Activated T-helper 9 cell treated with anti-CD3 and anti-CD28 coated beads, Interleukin-2, amount 50 U/mL, for 16 hours (primary cell): ENCODE results near the gene AKAP5.

Experiments used
- DNase-seq: peaks from one replicate; pipeline ENCODE4 v3.0.0-alpha.2; 2020; ENCODE audit warnings: low read depth

AKAP5 gene

DNA sequence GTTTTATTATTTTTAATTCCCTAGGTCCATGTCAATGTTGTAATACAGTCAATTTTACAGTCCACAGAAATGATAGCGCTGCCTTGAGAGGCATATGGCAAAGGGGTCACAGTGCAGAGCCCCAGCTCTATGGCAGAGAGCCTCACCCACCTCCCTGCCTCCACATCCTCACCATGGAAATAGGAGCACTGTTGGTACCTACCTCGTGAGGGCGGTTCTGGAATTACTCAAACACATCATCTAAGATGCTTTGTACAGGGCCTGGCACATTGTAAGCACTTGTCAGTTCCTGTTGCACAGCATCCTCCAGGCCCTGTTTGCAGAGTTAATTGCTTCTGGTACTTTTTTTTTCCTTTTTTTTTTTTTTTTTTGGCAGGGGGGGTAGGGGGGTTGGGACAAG lies 4.1 kb upstream of the AKAP5 start:
- no peak for DNase-seq

DNA sequence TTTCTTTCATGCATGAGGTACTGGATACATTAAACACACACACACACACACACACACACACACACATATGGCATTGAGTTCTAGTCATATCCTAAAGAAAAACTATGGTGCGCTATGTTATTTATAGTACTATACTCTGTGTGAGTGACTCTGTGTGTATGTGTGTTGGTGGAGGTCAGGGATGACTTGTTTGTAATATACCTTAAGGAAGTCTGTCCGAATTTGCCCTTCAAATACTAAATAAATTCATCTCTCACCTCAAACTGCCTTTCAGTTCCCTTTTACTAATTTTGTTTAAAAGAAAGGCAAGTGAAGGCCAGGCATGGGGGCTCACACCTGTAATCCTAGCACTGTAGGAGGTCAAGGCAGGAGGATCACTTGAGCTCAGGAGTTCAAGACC lies 2.1 kb upstream of the AKAP5 start:
- no peak for DNase-seq

DNA sequence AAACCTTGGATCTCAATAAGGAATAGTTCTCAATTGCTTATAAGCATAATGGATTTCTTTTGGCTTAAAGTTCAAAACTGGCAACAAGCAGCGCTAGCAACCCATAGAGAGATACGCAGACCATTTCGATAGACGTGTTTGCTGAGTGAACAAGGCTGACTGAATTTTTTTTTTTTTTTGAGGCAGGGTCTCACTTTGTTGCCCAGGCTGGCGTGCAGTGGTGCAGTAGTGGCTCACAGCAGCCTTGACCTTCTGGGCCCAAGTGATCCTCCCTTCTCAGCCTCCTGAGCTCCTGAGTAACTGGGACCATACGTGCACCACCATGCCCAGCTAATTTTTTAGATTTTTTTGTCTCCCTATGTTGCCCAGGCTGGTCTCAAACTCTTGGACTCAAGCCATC lies 1.4 kb upstream of the AKAP5 start:
- DNase-seq, result no peak

DNA sequence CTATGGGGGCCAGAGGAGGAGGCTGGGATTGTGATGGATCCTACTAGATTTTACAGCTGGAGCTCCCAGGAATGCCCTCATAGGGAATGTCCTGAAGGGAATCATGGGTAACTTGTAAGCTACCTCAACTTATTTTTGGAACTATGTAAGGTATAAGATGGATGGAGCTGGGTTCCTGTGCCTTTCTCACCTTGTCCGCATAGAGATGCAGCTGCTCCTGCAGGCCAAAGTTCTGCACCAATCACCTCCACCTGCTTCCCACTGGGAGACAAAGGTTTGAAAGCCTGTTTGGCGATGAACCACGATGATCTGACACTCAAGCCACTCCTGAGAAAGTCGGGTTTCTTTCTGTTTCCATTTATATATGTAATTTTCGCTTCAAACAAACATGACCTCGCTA lies 648 bp upstream of the AKAP5 start:
- no peak for DNase-seq

DNA sequence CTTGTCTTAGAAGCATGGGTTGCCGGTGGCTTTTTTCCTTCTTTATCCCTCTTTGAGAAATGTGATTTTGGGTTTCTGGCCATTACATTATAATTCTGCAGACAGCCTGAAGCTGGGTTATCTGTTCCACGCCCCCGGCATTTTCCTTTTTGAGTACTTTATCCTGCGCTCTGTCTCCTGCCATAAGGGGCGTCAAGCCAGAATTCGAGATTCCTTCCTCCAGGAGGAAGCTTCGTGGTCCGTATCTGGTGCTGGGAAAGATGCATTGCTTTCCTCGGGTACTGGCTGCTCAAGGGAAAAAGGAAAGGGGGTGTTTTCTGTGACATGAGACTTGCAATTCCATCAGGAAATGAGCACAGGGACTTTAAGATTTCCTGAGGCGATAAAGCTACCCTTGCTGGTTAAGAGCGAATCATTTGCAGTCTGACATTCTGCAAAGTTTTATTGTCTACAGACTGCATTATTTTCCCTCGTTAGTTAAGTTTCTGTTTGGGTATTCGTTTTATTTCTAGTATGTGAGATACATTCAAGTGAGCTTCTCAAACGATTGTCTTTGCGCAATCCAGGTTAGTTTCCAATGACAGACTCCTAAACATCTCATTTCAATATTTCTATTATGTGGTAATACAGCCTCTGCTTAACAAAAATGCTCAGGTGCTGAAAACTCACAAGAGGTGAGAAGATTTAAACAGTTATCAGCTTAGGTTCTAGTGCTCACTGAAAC lies 694 bp downstream of the AKAP5 start:
- DNase-seq, result no peak

DNA sequence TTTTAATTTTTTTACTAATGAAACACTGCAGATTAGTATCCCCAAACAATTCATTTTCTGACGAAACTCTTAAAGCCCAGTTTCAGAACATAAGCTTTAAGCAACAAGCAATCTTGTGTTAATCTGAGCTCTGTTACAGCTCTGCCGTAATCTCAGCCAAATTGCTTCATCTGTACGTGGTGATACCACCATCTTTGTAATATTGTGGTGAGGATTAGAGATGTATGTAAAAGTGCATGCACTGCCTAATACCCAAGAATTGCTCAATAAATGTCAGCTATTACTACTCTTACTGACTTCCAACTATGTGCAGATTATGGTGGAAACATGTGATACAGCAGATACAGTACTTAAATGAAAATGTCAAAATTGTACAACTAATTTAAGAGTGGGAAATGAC lies 1.8 kb downstream of the AKAP5 start:
- no peak for DNase-seq

DNA sequence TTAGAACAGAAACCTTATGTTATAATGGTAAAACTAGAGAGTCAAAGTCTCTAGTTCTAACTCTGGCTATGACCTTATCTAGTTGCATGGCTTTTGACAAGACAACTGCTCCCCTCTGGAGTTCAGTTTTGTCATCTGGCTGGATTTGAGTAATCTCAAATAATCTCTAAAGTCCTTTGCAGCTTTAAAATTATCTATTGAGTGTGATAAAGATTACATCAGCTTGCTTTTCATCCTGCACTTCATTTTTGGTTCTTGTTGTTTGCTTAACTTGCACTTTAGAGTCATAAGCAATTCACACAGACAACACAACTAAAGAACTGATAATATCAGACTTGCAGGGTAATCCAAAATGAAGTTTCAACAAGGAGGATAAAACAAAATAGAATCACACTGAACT lies 2.3 kb downstream of the AKAP5 start:
- no peak for DNase-seq

DNA sequence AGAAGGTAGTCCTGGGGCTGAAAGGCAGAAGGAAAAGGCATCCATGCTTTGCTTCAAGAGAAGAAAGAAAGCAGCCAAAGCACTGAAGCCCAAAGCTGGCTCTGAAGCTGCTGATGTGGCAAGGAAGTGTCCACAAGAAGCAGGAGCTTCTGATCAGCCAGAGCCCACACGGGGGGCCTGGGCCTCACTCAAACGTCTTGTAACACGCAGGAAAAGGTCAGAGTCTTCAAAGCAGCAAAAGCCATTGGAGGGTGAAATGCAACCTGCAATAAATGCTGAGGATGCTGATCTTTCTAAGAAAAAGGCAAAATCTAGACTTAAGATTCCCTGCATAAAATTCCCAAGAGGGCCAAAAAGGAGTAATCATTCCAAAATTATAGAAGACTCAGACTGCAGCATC lies 3.2 kb downstream of the AKAP5 start:
- DNase-seq, result no peak

DNA sequence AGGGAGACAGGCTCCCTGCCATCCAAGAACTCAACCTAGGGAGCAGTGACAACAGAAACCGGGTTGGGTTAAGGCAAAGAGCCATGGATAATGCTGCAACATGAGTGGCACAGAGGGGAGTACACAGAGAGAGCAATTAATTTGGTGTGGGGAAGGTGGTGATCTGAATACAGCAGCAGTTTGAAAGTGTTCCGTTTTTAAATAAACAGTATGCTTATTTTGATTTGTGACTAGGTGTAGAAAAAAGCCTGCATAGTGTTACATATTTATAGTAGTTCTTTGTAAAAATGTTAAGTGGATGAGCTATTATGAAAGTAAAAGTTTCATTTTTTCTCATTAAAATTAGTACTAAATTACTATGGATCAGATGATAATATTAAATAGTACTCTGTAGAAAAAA lies 8.7 kb downstream of the AKAP5 start:
- no peak for DNase-seq

DNA sequence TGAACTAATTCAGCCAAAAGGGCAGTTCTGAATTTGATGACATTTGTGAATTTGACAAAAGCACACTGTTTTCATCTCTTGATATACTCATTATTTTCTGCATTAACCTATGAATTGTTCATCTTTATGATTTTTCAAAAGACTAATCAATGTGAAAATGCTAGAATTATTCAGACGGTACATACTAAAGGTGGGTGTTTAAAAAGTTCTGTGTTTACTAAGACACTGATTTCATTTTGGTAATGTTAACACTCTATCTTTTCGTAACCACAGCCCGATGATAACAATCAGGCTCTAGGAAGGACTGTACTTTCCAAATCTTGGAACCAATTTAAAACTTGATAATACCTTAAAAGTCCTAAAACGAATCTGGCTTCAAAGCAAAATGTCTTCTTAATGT lies 9.4 kb downstream of the AKAP5 start:
- DNase-seq, result no peak

DNA sequence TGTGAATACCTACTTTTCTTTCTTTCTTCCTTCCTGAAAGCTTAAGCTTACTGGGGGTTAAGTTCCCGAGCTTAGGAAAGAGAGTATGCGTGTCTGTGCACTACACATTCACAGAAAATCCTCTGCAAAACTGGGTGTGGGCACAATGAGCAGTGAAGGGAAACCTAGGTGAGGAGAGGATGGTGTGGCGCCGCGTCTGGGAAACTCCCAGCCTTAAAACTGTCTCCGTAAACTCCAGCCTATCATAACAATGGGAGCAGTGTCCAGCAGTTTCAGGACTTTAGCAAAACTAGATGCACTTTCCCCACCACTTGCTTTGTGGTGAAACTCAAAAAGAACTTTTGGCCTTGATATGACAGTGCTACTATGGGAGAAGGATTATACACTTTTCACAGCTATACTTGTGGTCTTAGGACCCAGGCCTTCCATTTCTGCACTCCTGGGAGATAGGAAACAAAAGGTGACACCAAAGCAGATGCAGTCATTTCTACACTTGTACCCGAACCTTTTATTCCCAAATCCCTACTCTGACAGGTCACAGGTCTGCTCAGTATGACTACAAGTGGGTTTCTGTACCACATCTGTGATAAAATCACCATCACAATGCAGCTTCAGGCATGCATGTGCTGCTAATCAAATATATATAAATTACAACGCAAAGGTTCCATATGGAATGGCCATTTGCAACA lies 10.4 kb downstream of the AKAP5 start:
- no peak for DNase-seq

DNA sequence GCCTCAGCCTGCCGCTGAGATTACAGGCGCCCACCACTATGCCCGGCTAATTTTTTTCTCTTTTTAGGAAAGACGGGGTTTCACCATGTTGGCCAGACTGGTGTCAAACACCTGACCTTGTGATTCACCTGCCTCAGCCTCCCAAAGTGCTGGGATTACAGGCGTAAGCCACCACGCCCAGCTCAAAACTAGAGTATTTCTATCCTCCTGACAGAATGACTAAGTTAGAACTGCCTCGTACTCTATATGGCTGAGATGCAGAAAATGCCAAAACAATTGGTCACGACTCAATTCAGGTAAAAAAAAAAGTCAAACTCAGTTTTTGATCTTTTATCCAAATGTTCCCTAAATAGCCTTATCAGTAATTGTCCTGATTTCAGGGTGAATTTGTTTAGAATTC lies 11.1 kb downstream of the AKAP5 start:
- DNase-seq, result no peak

DNA sequence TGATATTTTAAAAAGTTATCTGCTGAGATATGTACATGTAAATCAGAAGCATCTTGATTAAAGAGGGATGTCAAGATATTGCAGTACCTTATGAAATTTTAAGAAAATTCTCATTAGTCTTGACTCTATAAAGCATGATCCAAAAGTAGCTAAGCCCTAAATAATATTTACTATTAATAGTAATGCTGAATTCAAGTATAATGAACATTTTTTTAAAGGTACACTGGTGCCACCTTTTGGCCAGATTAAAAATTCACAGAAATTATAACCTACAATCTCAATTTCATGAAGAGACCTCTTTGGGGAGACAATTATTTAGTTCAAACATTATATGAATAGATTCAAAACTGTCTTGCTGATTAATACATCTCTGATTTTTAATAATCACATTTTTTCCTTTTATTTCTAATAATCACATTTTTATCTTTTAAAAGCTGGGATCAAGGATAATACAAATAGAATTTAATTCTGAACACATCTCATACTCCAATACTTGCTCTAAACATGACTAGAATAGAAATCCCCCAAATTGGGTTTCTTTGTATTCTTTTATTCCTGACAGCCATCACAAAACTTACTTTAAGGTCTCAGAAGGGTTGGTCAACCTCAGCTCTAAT lies 13.4 kb downstream of the AKAP5 start:
- no peak for DNase-seq

DNA sequence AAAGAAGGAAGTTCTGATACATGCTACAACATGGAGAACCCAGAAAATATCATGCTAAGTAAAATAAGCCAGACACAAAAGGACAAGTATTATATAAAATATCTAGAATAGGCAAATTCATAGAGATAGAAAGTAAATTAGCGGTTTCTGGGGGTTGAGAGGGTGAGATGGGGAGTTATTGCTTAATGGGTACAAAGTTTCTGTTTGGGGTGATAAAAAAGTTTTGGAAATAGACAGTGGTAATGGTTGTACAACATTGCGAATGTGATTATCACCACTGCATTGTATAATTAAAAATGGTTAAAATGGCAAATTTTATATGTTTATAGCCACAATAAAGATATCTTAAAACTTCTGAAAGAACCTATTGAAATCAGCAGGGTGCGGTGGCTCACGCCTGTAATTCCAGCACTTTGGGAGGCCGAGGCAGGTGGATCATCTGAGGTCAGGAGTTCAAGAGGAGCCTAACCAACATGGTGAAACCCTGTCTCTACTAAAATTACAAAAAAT lies 23.3 kb downstream of the AKAP5 start:
- DNase-seq, result no peak

DNA sequence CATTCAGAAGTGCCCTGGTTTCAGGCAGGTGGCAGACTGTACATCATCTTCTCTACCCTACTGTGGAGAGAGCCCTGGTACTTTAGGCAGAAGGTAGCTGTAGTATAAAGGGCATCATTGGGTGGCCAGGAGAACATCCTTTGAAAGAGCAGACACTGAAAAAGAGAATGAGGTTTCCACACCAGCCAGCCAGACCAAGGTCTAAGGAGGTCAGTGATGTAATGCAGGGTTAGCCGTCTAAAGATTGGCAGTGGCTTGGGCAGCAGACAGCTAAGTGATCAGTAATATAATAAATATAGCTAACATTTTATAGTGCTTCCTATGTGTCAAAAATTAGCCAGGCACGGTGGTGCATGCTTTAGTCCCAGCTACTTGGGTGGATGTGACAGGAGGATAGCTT lies 26.3 kb downstream of the AKAP5 start:
- DNase-seq, result no peak

DNA sequence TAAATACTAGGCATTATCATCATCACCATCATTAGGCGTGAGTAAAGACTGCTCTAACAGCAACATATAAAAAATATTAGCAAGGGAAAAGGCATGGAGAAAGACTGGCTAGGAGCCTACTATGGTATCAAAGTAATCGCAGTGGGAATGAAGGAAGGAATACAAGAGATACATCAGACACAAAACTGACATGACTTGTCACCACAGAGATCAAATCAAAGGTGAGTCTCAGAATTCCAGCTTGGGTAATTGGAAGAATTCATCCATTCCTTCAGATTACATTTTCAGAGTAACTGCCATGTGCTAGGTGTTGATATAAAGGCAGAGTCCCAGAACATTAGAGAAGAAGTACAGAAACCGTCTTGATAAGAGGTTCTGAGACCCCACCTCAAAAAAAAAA lies 28.2 kb downstream of the AKAP5 start:
- no peak for DNase-seq

DNA sequence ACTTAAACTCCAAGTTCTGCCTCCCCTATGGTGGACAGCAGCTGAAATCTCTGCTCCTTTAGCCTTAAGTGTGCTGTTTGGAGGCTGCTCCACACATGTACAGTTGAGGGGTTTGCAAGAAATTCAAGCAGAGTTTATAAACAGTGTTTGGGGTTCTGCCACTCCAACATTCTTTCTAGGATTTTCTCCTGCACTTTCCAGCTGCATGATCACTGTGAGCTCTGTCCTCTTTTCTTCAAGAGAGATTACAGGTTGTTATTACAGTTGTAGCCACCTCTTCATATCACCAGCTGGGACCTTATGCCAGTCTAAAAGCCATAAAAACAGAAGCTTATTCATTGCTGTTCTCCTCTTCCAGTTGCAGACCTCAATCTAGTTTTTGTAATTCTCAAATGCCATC lies 30.0 kb downstream of the AKAP5 start:
- no peak for DNase-seq

DNA sequence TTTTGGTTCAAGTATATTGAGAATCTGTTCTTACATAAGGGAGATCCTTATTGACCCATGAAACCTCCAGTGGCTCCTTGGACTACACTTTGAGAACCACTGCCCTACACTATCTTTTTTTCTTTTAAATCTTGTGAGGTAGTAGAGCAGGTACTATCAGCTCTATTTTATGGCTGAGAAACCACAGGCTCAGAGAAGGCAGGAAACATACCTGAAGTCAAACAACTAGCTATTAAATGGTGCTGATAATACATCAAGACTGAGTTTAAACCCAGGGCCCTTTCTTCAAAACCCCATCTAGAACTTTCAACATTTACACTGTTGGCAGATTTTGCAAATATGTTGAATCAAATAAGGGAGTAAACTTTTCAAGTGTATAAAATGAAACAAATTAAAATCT lies 31.5 kb downstream of the AKAP5 start:
- no peak for DNase-seq

DNA sequence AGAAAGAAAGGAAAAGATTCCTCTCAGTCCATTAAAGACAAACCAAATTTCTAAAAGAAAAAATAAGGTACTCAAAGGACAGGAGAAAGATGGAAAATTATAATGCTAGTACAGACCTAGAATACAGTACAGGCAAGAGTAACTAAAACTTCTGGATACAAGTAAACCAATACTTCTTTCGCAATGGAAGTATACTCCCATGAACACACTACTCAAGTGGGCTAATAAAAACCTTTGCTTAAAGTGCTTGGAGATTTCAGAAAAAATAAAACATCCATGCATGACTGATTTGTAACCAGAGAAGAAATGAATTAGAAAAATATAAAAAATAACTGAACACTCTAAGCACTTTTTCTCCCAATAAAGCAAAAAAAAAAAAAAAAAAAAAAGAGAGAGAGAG lies 34.8 kb downstream of the AKAP5 start:
- no peak for DNase-seq

DNA sequence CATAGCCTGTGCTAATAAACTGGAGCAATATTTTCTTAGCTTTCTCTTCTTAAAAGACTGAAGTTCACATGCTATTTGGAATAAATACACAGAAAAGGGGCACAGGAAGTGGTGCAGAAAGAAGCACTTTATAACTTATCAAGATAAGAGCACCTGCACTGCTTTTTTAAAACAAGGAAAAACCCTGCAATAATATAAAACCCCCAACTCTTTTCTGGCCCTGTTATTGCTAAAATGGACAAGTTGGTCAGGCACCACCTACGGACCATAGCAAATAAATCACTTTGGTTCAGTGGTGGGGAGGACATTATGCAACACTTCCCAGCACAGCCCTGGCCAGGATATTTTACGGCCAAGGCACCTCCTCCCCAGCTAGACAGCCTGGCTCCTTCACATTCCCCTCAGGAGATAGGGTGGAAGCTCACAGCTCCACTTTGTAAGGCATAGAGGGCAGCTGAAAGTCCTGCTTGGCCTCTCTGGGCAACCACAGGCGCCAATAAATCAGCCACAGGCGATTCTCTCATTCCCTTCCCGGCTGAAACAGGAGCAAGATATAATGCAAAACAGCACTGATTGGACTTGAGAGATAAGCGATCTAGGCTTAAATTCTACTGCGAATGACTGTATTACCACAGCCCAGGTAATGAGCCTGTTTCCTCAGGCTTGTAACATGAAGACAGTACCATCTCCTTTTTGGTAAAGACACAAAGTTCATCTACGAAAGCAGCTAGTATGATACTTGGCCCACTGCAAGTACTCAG lies 36.3 kb downstream of the AKAP5 start:
- no peak for DNase-seq

DNA sequence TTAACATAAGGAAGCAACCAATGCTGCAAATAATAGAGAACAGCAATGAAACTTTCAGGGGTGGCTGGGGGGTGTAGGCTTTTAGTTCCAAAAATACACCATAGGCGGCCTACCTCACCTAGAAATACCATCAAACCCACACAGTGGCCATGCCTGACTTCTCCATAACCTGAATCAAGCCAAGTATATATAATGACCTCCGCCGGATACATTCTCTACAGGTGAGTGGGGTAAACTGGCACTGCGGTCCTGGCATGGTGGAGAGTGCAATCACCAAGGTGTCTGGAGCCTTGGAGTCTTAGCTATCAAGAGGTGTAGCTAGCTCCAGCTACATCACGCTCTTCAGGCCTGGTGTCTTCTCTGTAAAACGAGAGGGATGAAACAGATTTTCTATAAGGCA lies 37.2 kb downstream of the AKAP5 start:
- DNase-seq, result no peak

DNA sequence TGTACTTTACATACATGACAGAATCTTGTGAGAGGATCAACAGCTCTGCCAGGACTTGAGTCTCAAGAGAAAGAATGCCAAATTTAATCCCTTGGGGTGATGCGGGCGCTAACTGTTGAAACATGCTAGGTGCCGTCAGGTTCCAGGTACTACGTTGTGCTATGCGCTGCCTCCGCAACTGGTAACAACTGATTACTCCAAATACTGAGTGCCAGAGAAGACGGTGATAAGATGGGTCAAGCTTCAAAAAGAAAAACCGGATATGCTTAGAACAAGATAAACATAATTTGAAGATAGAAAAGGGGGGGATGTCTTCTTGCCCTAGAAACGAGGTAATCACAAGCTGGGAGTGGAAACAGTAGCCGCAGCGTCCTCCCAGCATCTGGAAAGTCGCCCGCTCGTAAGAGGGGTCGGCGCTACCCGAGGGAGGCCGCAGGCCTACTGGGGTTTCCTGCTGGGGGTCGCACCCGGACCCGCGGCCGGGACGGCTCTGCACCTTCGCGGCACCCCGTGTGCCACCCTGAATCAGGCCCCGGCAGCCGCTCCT lies 37.7 kb downstream of the AKAP5 start:
- no peak for DNase-seq
